KG1 (cell line): Measurements from ENCODE around the gene TMEM119.

Source experiments
- DNase-seq: peaks from one replicate; lab custom pipeline; 2025; lab: John Stamatoyannopoulos, UW

Gene TMEM119, protein sequence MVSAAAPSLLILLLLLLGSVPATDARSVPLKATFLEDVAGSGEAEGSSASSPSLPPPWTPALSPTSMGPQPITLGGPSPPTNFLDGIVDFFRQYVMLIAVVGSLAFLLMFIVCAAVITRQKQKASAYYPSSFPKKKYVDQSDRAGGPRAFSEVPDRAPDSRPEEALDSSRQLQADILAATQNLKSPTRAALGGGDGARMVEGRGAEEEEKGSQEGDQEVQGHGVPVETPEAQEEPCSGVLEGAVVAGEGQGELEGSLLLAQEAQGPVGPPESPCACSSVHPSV

GRCh38 chr12:108597559-108598471 lies at the start of gene TMEM119:
Gene TMEM119, minus strand, starts transcription at chr12:108598084. Its CDS starts 5,701 bp downstream, at chr12:108592383.
- no peak for DNase-seq

GRCh38 chr12:108646600-108647579 lies 49.0 kb upstream of the TMEM119 start:
- DNase-seq, result no peak

DNA sequence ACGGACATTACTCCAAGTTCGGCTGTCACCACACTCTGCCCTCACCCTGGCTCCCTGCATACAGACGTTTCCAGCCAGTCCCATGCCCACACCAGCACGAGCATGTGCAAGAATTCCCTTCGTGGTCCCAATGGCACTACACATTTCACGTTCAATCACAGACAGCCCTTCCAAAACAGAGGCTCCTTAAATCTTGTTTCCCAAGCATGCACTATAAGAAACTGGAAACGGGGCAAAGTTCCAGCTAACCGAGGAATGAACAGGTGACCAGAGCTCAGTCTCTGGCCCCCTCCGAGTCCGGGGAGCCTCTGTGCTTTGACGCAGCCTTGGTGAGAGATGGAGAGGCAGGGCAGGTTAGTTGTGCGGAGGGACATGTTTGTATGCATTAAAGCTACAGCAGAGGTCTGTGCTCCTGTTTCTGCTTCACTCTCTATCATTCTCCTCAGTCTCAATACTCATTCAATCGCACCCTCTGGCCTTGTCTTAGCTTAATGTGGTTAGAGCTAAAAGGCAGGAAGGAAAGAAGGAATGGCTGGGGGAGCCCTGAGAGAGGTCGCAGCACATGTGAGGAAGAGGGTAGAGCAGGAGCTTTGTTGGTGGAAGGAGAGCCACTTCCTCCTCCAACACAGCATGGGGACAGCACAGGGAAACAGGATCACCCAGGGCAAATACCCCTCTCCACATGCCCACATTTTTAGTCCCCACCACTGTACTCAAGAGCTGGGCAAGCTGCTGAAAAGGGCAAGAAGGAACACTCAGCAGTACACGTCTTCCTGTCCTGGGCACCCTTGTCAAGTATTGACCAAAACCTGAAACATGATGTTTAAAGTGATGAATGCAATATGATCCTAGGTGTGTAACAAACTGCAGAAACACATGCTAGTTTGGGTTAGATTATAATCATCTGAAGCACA lies 48.1 kb upstream of the TMEM119 start:
- DNase-seq, result no peak

- no peak for DNase-seq
Measured at GRCh38 chr12:108644811-108645120, 46.9 kb upstream of the TMEM119 start.

- DNase-seq, result no peak
Measured at GRCh38 chr12:108643941-108644810, 46.3 kb upstream of the TMEM119 start.

- no peak for DNase-seq
Measured at GRCh38 chr12:108642899-108643654, 45.2 kb upstream of the TMEM119 start.

- no peak for DNase-seq
Measured at GRCh38 chr12:108642269-108642870, 44.5 kb upstream of the TMEM119 start.

- DNase-seq, result no peak
Measured at GRCh38 chr12:108641446-108642268, 43.8 kb upstream of the TMEM119 start.

- no peak for DNase-seq
Measured at GRCh38 chr12:108640802-108641445, 43.0 kb upstream of the TMEM119 start.

DNA sequence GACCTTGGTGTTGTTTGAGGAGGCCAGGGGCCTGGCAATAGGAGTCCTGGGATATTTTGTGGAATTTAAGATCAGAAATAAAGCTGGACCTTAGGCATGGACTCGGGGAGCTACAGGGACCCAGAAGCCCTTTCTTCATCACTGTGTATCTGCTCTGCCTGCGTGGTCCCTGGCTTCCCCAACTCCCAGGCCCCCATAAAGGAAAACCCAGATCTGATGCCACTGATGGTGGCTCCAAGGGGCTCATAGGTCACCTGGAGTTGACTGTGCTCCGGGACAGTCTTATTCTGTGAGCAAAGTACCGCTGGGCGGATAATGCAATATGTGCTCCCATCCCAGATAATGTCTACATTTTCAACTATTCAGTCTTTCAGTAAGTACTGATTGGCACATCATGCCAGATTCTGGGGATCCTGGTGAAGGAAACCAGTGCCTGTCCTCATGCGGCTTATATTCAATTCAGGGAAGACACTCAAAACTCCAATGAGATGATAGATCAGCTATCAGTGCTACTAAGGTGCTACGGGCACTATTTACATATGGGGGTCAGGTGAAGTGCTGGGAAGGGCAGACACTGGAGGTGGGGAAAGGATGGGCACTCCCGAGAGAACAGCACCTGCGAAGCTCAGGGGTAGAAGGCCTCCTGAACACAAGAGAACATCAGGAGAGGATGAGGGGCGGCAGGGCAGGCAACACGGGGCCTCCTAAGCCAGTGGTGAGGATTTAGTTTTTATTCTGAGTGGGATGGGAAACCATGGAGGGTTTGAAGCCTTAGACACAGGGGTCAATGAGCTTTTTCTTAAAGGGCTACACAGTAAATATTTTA lies 41.3 kb upstream of the TMEM119 start:
- no peak for DNase-seq

DNA sequence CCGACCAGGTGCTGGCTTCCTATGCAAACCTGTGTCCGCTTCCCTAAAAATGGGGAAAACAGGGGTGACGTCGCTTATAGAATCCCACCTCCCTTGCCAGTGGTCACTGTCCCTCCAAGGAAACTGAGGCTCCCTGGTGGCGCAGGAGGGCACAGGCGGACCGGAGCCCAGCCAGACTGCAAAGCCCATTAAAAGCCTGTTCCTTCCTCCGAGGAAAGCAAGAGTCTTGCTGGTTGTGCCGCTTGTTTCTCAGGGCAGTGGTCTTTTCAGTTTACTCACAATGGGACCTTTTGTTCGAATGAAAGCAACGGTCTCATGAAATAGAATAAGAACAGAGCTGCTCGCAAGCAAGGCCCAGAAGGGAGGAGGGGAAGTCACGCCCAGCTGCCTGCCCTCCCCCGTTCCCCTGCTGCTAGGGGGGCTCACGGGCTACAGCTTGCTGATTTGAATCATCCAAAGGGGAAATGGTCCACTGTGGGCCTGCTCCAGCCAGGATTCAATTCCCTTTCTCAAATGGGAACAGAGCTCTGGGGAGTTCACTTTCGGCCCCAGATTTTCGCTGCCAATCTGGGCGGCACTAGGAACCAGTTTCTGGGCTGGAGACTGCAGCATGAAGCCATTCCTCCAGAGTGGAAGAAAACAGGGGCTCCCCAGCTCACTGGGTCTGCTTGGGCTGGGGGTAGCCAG lies 40.4 kb upstream of the TMEM119 start:
- DNase-seq, result no peak

DNA sequence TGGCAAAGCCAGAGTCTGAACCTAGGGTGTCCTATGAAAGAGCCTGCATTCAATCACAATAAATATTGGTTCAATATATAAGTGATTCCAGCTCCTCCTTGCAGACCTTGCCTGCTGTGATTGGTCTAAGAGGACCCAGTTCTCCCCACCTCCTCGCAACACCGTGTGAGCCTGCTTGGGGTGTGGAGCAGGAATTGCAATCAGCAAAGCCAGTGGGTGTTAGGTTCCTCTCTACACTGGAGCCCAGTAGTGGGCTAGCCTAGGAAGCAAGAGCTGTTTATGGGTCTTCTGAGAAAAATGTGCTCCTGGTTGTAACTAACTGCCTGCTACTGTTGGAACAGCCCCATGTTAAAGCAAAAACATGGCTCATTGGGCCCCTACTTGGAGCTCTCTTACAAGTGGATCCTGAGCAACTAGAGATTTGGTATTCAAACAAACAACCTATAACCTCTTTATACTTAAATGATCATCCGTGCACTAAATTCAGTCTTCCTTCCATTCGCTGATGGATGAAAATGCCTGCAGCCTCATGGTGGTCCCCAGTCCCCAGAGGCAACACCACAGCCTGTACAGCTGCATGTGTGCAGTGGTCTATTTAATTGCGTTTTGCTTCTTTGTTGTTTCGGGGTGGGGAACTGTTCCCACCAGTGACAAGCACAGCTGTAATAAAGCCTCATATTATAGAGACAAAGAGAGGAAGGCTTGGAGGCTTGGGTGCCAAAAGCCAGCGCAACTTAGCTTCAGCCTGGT lies 39.5 kb upstream of the TMEM119 start:
- no peak for DNase-seq

- DNase-seq, result no peak
Measured at GRCh38 chr12:108635997-108636808, 38.3 kb upstream of the TMEM119 start.
